ENCODE data around the gene IFT122. TPM values are rescaled to one million over a fixed set of nuclear protein-coding genes. Genes with fewer than 3 reads are reported as not detected.

IFT122 gene
- total RNA-seq, 1 experiment from 2014 or later, result 35.5 TPM

DNA sequence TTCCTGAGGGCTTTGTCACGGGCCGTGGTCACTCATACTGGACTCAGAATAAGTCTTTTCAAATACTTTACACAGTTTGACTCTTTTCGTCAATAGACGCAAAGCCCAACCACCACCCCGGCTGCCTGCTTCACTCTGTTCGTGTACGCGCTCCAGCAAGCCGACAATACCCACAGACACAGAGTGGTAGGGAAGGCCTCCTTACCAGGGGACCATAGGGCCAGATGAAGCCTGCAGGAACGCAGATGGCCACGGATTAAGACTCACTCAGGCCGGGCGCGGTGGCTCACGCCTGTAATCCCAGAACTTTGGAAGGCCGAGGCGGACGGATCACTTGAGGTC lies 41.2 kb upstream of the IFT122 start:
- Mint-ChIP-seq H3K4me3 (ENCODE audit: low read depth, unreplicated experiment) (peak overlapping the region; percentile 89), H3K36me3 (ENCODE audit: insufficient read depth, unreplicated experiment) (peaks cover 31% of the 10 kb centered on the region), H3K27ac (ENCODE audit: unreplicated experiment) (peak overlapping the region; percentile 88), H3K9me3 (ENCODE audit: low read depth, unreplicated experiment) (no peaks in the 10 kb centered on the region), H3K27me3 (ENCODE audit: unreplicated experiment) (no peaks in the 10 kb centered on the region), H3K4me1 (ENCODE audit: low read depth, unreplicated experiment) (peaks cover 25% of the 10 kb centered on the region)
- intact Hi-C loops (cut with micrococcal nuclease; ENCODE audit: unreplicated experiment), result no loop called here
- DNase-seq, result peak; percentile 35
- TF ChIP-seq, protein P1, sequence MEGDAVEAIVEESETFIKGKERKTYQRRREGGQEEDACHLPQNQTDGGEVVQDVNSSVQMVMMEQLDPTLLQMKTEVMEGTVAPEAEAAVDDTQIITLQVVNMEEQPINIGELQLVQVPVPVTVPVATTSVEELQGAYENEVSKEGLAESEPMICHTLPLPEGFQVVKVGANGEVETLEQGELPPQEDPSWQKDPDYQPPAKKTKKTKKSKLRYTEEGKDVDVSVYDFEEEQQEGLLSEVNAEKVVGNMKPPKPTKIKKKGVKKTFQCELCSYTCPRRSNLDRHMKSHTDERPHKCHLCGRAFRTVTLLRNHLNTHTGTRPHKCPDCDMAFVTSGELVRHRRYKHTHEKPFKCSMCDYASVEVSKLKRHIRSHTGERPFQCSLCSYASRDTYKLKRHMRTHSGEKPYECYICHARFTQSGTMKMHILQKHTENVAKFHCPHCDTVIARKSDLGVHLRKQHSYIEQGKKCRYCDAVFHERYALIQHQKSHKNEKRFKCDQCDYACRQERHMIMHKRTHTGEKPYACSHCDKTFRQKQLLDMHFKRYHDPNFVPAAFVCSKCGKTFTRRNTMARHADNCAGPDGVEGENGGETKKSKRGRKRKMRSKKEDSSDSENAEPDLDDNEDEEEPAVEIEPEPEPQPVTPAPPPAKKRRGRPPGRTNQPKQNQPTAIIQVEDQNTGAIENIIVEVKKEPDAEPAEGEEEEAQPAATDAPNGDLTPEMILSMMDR (IDR thresholded peaks at IDR 0.05; ENCODE audit: unreplicated experiment), result no peak
- CTCF ChIA-PET, result interaction anchor here (0.8 to 1.9 kb wide), 3 partner anchors 10 to 15 kb away, joined by 3 to 16 read pairs (median 3); no protein-coding TSS in a partner anchor
- TSS peak; percentile 68 for BruUV-seq (replicated peaks)

DNA sequence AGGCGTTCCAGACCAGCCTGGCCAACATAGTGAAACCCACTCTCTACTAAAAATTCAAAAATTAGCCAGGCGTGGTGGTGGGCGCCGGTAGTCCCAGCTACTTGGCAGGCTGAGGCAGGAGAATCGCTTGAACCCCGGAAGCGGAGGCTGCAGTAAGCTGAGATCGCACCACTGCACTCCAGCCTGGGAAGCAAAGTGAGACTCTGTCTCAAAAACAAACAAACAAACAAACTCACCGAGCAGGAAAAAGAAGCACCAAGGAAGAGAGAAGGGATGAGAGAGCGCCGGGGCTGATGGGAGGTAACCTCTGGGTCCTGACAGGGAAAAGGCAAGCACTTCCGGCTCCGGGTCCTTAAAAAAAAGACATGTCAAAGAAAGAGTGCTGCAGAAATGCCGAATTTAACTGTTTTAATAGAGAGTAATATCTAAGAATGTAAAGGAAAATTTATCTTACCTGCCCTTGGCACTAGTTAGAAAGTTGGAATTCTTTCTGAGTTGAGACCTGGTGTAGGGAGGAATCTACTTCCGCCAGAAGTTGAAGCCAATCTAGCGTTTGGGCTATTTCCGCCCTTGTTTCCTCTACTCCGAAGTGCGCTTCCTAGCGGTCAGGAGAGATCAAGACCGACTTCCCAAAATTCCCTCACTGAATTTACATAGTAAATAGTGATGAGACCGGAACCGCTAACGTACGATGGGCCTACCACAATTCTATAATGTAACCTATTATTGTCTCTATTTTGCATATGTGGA lies 40.7 kb upstream of the IFT122 start:
- Mint-ChIP-seq H3K4me3 (ENCODE audit: low read depth, unreplicated experiment) (peak overlapping the region; percentile 89), H3K36me3 (ENCODE audit: insufficient read depth, unreplicated experiment) (peaks cover 31% of the 10 kb centered on the region), H3K9me3 (ENCODE audit: low read depth, unreplicated experiment) (no peaks in the 10 kb centered on the region), H3K4me1 (ENCODE audit: low read depth, unreplicated experiment) (peaks cover 25% of the 10 kb centered on the region), H3K27me3 (ENCODE audit: unreplicated experiment) (no peaks in the 10 kb centered on the region), H3K27ac (ENCODE audit: unreplicated experiment) (peak overlapping the region; percentile 88)
- DNase-seq, result peak; percentile 87
- CTCF ChIA-PET, result interaction anchor here (0.6 to 1.9 kb wide), 9 partner anchors 9 to 607 kb away, joined by 3 to 16 read pairs (median 3); no protein-coding TSS in a partner anchor
- TF ChIP-seq, protein P1 (IDR thresholded peaks at IDR 0.05; ENCODE audit: unreplicated experiment), result peak; percentile 72
- no TSS peak for BruUV-seq (replicated peaks)
- intact Hi-C loops (cut with micrococcal nuclease; ENCODE audit: unreplicated experiment), result no loop called here

DNA sequence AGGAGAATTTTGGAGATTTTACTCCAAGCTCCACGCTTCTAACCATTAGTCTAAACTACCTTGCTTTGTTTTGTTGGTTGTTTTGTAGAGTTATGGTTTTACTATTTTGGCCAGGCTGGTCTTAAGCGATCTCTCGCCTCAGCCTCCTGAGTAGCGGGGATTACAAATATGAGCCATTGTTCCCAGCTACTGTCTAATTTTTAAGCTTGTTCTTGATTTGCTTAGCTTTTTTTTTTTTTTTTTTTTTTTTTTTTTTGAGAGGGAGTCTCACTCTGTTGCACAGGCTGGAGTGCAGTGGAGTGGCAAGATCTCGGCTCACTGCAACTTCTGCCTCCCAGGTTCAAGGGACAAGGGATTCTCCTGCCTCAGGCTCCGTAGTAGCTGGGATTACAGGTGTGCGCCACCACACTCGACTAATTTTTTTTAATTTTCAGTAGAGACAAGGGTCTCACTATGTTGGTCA lies 40.1 kb upstream of the IFT122 start:
- Mint-ChIP-seq H3K4me1 (ENCODE audit: low read depth, unreplicated experiment) (peaks cover 25% of the 10 kb centered on the region), H3K9me3 (ENCODE audit: low read depth, unreplicated experiment) (no peaks in the 10 kb centered on the region), H3K36me3 (ENCODE audit: insufficient read depth, unreplicated experiment) (peaks cover 31% of the 10 kb centered on the region), H3K4me3 (ENCODE audit: low read depth, unreplicated experiment) (peak overlapping the region; percentile 89), H3K27ac (ENCODE audit: unreplicated experiment) (peak overlapping the region; percentile 88), H3K27me3 (ENCODE audit: unreplicated experiment) (no peaks in the 10 kb centered on the region)
- TF ChIP-seq, protein P1 (IDR thresholded peaks at IDR 0.05; ENCODE audit: unreplicated experiment), result no peak
- intact Hi-C loops (cut with micrococcal nuclease; ENCODE audit: unreplicated experiment), result no loop called here
- DNase-seq, result no peak
- CTCF ChIA-PET, result interaction anchor here (0.6 to 1.9 kb wide), 8 partner anchors 13 to 608 kb away, joined by 3 to 16 read pairs (median 3); no protein-coding TSS in a partner anchor
- no TSS peak for BruUV-seq (replicated peaks)

DNA sequence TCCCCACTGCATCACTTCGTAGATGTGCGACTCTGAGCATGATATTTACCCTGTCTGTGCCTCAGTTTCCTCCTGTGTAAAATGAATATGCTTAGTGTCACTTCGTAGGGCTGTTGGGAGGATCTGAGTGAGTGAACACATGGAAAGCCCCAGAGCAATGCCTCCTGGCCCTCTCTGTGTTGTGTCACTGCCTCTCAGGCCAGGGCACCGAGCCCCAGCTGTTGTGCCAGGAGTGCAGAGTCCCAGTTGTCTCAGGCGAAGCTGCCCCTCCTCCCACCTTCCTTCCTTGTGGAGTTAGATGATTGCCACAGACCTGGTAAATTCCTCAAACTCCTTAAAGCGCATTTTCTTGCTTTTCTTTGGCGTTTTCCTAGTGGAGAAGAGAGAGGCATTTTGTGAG lies 37.8 kb upstream of the IFT122 start:
- Mint-ChIP-seq H3K4me3 (ENCODE audit: low read depth, unreplicated experiment) (no peak overlapping the region), H3K9me3 (ENCODE audit: low read depth, unreplicated experiment) (no peaks in the 10 kb centered on the region), H3K36me3 (ENCODE audit: insufficient read depth, unreplicated experiment) (peaks cover 23% of the 10 kb centered on the region), H3K27ac (ENCODE audit: unreplicated experiment) (no peak overlapping the region), H3K27me3 (ENCODE audit: unreplicated experiment) (no peaks in the 10 kb centered on the region), H3K4me1 (ENCODE audit: low read depth, unreplicated experiment) (peaks cover 16% of the 10 kb centered on the region)
- intact Hi-C loops (cut with micrococcal nuclease; ENCODE audit: unreplicated experiment), result no loop called here
- DNase-seq, result no peak
- no TSS peak for BruUV-seq (replicated peaks)
- CTCF ChIA-PET, result interaction anchor here (1.1 kb wide), 1 partner anchor 11 kb away, joined by 3 read pairs; no protein-coding TSS in a partner anchor
- TF ChIP-seq, protein P1 (IDR thresholded peaks at IDR 0.05; ENCODE audit: unreplicated experiment), result no peak

All from Calu3 (cell line).